ENCODE results near the gene MAGEC1. TPM values are rescaled to one million over a fixed set of nuclear protein-coding genes. Genes with fewer than 3 reads are reported as not detected.

The MAGEC1 gene
- total RNA-seq, 4 donors from 2014 or later, result not detected

DNA sequence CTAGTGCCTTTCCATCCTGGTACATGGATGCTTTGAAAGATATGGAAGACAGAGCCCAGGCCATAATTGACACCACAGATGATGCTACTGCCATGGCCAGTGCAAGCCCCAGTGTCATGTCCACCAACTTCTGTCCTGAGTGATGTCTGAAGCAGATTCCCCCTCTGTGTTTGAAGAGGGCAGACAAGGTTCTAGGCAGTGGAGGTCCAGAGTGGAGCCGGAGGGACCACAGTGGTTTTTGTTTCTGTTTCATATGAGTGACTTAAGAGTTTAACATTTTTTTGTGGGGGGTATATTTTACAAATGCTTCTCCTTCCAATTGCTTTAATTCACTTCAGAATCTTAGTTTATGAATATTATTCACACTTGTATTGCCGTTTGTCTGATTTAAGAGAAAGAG lies 6.0 kb upstream of the MAGEC1 start:
- intact Hi-C loops (cut with DNase I; ENCODE audit: low total_unique reads), result no loop called here
- Histone ChIP-seq H3K4me1 (no peaks in the 10 kb centered on the region), H3K9me3 (no peaks in the 10 kb centered on the region), H3K4me3 (no peak overlapping the region), H3K36me3 (no peaks in the 10 kb centered on the region), H3K27ac (no peak overlapping the region), H3K27me3 (peaks cover 0 to 3% of the 10 kb centered on the region in 2 donors)
- TF ChIP-seq, protein P1, sequence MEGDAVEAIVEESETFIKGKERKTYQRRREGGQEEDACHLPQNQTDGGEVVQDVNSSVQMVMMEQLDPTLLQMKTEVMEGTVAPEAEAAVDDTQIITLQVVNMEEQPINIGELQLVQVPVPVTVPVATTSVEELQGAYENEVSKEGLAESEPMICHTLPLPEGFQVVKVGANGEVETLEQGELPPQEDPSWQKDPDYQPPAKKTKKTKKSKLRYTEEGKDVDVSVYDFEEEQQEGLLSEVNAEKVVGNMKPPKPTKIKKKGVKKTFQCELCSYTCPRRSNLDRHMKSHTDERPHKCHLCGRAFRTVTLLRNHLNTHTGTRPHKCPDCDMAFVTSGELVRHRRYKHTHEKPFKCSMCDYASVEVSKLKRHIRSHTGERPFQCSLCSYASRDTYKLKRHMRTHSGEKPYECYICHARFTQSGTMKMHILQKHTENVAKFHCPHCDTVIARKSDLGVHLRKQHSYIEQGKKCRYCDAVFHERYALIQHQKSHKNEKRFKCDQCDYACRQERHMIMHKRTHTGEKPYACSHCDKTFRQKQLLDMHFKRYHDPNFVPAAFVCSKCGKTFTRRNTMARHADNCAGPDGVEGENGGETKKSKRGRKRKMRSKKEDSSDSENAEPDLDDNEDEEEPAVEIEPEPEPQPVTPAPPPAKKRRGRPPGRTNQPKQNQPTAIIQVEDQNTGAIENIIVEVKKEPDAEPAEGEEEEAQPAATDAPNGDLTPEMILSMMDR (IDR thresholded peaks at IDR 0.05), result no peak
- TF ChIP-seq POLR2A (IDR thresholded peaks at IDR 0.05), result no peak
- no peak for DNase-seq

- H3K4me1 ChIP-seq, result no peaks in the 10 kb centered on the region
- intact Hi-C loops (cut with DNase I; ENCODE audit: low total_unique reads), result no loop called here
- DNase-seq, result no peak
Observed at GRCh38 chrX:141902366-141902765, 1.3 kb upstream of the MAGEC1 start.

DNA sequence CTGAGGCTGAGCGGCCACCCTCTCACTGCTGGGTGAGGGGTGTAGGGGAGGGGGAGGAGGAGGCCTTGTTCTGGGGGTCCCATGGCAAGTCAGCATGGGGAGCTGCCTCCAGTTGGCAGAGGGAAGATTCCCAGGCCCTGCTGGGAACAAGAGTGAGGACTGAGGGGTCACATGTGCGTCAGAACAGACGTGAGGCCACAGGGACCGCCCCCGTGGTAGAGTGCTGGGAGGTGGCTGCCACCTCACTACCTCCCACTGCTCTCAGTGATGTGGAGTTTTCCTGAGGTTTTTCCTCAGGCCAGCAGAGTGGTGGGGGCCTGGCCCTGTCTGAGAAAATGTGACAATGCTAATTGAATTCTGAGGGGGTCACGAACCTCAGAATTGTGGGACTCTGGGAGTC lies 568 bp downstream of the MAGEC1 start:
- Histone ChIP-seq H3K36me3 (no peaks in the 10 kb centered on the region), H3K27me3 (peaks cover 0 to 3% of the 10 kb centered on the region in 2 donors), H3K4me1 (no peaks in the 10 kb centered on the region), H3K27ac (no peak overlapping the region), H3K9me3 (no peaks in the 10 kb centered on the region), H3K4me3 (no peak overlapping the region)
- DNase-seq, result no peak
- intact Hi-C loops (cut with DNase I; ENCODE audit: low total_unique reads), result no loop called here
- no peak for TF ChIP-seq POLR2A (IDR thresholded peaks at IDR 0.05)
- TF ChIP-seq, protein P1 (IDR thresholded peaks at IDR 0.05), result no peak

More at GRCh38 chrX:141902366-141902765, 1.3 kb upstream of the MAGEC1 start:
- TF ChIP-seq, protein P1 (IDR thresholded peaks at IDR 0.05), result no peak
- TF ChIP-seq POLR2A (IDR thresholded peaks at IDR 0.05), result no peak
- H3K27ac ChIP-seq, result no peak overlapping the region
- H3K27me3 ChIP-seq, result peaks cover 0 to 3% of the 10 kb centered on the region in 2 donors
- H3K9me3 ChIP-seq, result no peaks in the 10 kb centered on the region
- no peak overlapping the region for H3K4me3 ChIP-seq
- no peaks in the 10 kb centered on the region for H3K36me3 ChIP-seq

GRCh38 chrX:141917801-141918200 lies 14.1 kb downstream of the MAGEC1 start:
- TF ChIP-seq POLR2A (IDR thresholded peaks at IDR 0.05), result no peak
- TF ChIP-seq, protein P1 (IDR thresholded peaks at IDR 0.05), result no peak
- Histone ChIP-seq H3K9me3 (no peaks in the 10 kb centered on the region), H3K27me3 (no peaks in the 10 kb centered on the region), H3K27ac (no peak overlapping the region), H3K4me3 (no peak overlapping the region), H3K36me3 (no peaks in the 10 kb centered on the region), H3K4me1 (no peaks in the 10 kb centered on the region)
- intact Hi-C loops (cut with DNase I; ENCODE audit: low total_unique reads), result no loop called here
- no peak for DNase-seq

DNA sequence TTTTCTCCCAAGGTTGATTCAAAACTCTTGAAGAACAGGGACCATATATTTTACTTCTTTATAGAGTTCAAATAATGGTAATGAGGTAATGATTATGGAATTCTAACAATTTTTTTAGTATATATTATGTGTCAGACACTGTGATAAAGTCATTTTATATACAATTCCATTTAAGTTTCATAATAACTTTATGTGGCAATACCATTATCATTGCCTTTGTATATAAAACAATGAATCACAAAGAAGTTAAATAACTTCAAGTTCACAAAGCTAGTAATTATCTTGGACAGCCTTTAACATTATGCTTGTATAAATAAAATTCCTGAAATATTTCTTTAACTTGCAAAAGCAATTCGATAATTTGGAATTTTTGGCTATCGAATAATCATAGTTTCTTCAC lies 20.6 kb downstream of the MAGEC1 start:
- H3K9me3 ChIP-seq, result no peaks in the 10 kb centered on the region
- H3K27me3 ChIP-seq, result no peaks in the 10 kb centered on the region
- intact Hi-C loops (cut with DNase I; ENCODE audit: low total_unique reads), result no loop called here
- DNase-seq, result no peak
- no peak for TF ChIP-seq POLR2A (IDR thresholded peaks at IDR 0.05)
- TF ChIP-seq, protein P1 (IDR thresholded peaks at IDR 0.05), result no peak
- no peak overlapping the region for H3K4me3 ChIP-seq
- H3K27ac ChIP-seq, result no peak overlapping the region
- no peaks in the 10 kb centered on the region for H3K4me1 ChIP-seq
- no peaks in the 10 kb centered on the region for H3K36me3 ChIP-seq
